Colonic mucosa (tissue), 4 donors: ENCODE data around the gene RAE1. TPM values are rescaled to one million over a fixed set of nuclear protein-coding genes. Genes with fewer than 3 reads are reported as not detected.
"Not testable (repeated sequence)": the region's sequence is repeated elsewhere in the genome, so short reads cannot be mapped to it uniquely, and the experiment has no call there.

Experiments used
- DNase-seq: peaks from one replicate; pipeline ENCODE4 v3.0.0-alpha.2; 2020
- H3K27ac ChIP-seq: fragments of 200-600 bp; one replicate; pipeline ENCODE4 v1.8.0; 2021
- H3K27me3 ChIP-seq: fragments of 200-600 bp; one replicate; pipeline ENCODE4 v1.8.0; 2021
- H3K36me3 ChIP-seq: fragments of 200-600 bp; one replicate; pipeline ENCODE4 v1.8.0; 2021
- H3K4me1 ChIP-seq: fragments of 200-600 bp; one replicate; pipeline ENCODE4 v1.8.0; 2021; ENCODE audit warnings: mild to moderate bottlenecking
- H3K4me3 ChIP-seq: fragments of 200-600 bp; one replicate; pipeline ENCODE4 v1.8.0; 2021
- H3K9ac ChIP-seq, 2 donors: one replicate each; pipeline ENCODE4 v1.7.0; 2013; ENCODE audit warnings: control low read depth in 2 of 2, low read depth in 2 of 2, low read length in 2 of 2
- H3K9me3 ChIP-seq: fragments of 200-600 bp; one replicate; pipeline ENCODE4 v1.8.0; 2021
- intact Hi-C: fragments of 100-400 bp; cut with DNase I; formaldehyde crosslinking; loops from one replicate; pipeline ENCODE4 v1.14.1; 2022
- total RNA-seq, 2 donors: library from RNA; stranded (reverse); fragmentation: NEBNext Ultra II Directional in 1 of 2; extraction: Animal tissue kit (Norgen Biotek cat#: 25700) in 1 of 2; gene quantifications; one replicate each; pipeline ENCODE4 v1.2.1, GENCODE V29; 2021
- TF ChIP-seq, protein P1 (sequence below): fragments of 200-600 bp; IDR thresholded peaks from one replicate; pipeline ENCODE4 v1.8.0; 2022; ENCODE audit warnings: antibody characterized with exemption, mild to moderate bottlenecking
- donor health status: healthy.
- donor health status: DM: no; HTN: no; CAD: no.
- donor health status: DM: no; HTN: no; CAD: no.

Gene RAE1
- total RNA-seq, 2 donors from 2014 or later, result 20.3 to 29.3 TPM

DNA sequence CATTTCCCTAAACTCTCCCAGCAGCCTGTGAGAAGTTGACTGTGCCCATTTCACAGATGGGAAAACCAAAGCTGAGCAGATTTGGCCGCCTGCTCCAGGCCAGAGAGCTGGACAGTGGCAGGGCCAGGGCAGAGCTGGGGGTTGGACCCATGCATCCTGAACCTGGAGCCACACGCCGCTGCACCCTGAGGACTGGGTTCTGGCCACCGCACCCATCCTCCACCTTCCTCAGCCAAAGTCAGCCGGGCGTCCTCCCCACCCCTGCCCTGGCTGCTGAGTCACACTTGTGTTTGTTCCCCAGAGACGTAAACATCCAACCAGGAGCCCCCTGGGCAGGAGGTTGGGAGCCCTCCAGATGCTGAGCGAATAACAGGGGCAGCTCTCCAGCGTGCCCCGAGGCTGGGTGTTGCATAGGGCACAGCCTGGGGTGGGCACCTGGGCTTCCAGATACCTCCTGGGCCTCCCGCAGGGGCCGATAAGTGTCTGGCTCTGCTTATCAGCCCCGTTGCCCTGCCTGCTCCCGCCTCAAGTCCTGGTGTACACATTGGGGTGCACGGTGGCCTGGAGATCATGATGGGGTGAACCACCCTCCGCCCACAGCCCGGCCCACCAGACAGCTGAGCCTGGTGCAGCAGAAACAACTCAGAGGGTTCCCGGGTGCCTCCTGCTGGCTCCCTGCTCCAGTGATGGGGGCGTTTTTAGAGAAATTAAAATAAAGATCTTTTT lies 64.0 kb downstream of the RAE1 start:
- Histone ChIP-seq H3K9me3 (no peaks in the 10 kb centered on the region), H3K36me3 (no peaks in the 10 kb centered on the region), H3K27ac (no peak overlapping the region), H3K27me3 (no peaks in the 10 kb centered on the region), H3K9ac (no peak overlapping the region), H3K4me3 (no peak overlapping the region), H3K4me1 (no peaks in the 10 kb centered on the region)
- TF ChIP-seq, protein P1, sequence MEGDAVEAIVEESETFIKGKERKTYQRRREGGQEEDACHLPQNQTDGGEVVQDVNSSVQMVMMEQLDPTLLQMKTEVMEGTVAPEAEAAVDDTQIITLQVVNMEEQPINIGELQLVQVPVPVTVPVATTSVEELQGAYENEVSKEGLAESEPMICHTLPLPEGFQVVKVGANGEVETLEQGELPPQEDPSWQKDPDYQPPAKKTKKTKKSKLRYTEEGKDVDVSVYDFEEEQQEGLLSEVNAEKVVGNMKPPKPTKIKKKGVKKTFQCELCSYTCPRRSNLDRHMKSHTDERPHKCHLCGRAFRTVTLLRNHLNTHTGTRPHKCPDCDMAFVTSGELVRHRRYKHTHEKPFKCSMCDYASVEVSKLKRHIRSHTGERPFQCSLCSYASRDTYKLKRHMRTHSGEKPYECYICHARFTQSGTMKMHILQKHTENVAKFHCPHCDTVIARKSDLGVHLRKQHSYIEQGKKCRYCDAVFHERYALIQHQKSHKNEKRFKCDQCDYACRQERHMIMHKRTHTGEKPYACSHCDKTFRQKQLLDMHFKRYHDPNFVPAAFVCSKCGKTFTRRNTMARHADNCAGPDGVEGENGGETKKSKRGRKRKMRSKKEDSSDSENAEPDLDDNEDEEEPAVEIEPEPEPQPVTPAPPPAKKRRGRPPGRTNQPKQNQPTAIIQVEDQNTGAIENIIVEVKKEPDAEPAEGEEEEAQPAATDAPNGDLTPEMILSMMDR, result no peak
- intact Hi-C loops, result no loop called here
- DNase-seq, result no peak

- Histone ChIP-seq H3K4me1 (no peaks in the 10 kb centered on the region), H3K27ac (no peak overlapping the region), H3K27me3 (no peaks in the 10 kb centered on the region), H3K4me3 (no peak overlapping the region), H3K9ac (no peak overlapping the region), H3K36me3 (no peaks in the 10 kb centered on the region), H3K9me3 (no peaks in the 10 kb centered on the region)
- DNase-seq, result no peak
- TF ChIP-seq, protein P1, result no peak
- intact Hi-C loops, result no loop called here
Observed at GRCh38 chr20:57415771-57416170, 64.7 kb downstream of the RAE1 start.

DNA sequence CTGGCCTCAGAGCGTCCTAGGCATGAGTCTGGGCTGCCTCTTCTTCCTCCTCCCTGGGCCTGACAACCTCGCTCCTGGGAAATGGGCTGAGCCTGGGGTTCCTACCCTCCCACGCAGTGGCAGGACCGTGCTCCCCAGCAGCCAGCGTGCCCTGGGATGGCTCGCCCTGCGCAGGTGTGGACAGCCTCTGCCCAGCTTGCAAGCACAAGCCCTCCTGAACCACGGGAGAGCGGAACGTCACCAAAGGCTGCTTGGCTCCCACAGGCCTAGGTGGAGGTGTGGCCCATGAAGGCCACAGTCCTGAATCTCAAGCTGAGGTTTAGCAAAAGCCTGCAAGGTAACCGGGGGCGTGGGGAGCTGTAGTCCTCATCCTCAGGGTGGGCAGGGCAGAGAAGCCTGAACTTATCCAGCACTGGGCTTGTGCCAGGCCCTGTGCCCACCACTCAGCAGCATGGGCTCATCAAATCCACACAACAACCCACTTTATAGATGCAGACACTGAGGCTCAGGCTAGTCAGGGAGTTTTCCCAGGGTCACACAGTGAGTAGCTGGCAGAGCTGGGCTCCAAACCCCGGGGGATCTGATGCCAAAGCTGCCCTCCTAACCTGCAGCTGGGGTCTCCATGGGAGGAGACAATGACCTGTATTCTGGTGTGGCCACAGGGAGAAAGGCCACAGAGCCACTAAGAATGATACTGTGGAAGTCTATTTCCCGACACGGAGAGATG lies 65.4 kb downstream of the RAE1 start:
- DNase-seq, result no peak
- Histone ChIP-seq H3K4me1 (no peaks in the 10 kb centered on the region), H3K36me3 (no peaks in the 10 kb centered on the region), H3K27me3 (no peaks in the 10 kb centered on the region), H3K27ac (no peak overlapping the region), H3K9me3 (no peaks in the 10 kb centered on the region), H3K4me3 (no peak overlapping the region), H3K9ac (no peak overlapping the region)
- TF ChIP-seq, protein P1, result no peak
- intact Hi-C loops, result no loop called here

GRCh38 chr20:57417051-57417689 lies 66.1 kb downstream of the RAE1 start:
- H3K9ac ChIP-seq, result no peak overlapping the region
- H3K9me3 ChIP-seq, result no peaks in the 10 kb centered on the region
- no peak overlapping the region for H3K27ac ChIP-seq
- H3K27me3 ChIP-seq, result no peaks in the 10 kb centered on the region
- H3K36me3 ChIP-seq, result no peaks in the 10 kb centered on the region
- no peak overlapping the region for H3K4me3 ChIP-seq
- TF ChIP-seq, protein P1, result no peak
- no peak for DNase-seq
- intact Hi-C loops, result no loop called here
- H3K4me1 ChIP-seq, result no peaks in the 10 kb centered on the region

DNA sequence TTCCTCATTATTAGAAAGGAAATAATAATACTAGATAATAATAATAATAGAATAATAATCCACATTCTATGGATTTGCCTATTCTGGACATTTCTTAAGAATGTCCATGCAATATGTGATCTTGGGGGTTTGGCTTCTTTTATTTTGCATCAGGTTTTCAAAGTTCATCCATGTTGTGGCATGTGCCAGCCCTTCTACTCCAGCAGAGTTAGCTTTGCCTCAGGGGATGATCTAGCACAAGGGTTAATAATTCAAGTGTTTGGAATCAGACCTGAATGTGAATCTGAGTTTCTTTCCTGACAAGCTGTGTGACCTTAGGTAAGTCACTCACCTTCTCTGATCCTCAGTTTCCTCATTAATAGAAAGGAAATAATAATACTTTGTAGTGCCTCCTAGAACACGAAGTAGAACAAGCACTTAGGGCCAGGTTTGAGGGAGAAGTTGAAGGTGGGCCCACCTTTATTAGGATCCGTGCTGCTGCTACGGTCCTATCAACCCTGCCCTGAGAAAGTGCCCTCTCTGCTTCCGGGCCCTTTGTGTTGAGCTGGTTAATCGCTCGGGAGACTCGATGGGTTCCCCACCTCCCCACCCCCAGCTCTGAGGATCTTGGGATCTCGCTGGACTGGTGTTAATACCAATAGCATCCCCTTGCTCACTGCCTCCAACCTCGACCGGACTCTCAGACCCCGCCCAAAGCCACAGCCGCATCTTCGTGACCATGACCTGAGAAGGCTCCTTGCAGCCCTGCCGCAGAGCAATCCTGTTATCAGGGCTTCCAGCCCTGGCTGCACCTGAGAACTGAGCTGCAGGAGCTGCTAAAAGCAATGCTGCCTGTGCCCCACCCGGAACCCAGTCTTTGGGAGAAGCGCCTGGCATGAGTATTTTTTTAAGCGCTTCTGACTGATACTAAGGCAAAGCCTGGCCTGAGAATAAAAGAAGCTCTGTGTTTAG lies 67.0 kb downstream of the RAE1 start:
- Histone ChIP-seq H3K27ac (no peak overlapping the region), H3K27me3 (no peaks in the 10 kb centered on the region), H3K4me1 (no peaks in the 10 kb centered on the region), H3K9me3 (no peaks in the 10 kb centered on the region), H3K4me3 (no peak overlapping the region), H3K36me3 (no peaks in the 10 kb centered on the region), H3K9ac (no peak overlapping the region)
- TF ChIP-seq, protein P1, result no peak
- no peak for DNase-seq
- intact Hi-C loops, result no loop called here

DNA sequence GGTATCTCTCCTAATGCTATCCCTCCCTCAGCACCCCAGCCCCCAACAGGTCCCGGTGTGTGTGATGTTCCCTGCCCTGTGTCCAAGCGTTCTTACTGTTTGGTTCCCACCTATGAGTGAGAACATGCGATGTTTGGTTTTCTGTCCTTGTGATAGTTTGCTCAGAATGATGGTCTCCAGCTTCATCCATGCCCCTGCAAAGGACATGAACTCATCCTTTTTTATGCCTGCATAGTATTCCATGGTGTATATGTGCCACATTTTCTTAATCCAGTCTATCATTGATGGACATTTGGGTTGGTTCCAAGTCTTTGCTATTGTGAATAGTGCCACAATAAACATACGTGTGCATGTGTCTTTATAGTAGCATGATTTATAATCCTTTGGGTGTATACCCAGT lies 68.4 kb downstream of the RAE1 start:
- H3K4me1 ChIP-seq, DNase-seq, H3K36me3 ChIP-seq, H3K9me3 ChIP-seq, H3K27me3 ChIP-seq, intact Hi-C loops, H3K4me3 ChIP-seq, H3K27ac ChIP-seq, H3K9ac ChIP-seq: not testable (repeated sequence)
